Activated CD8-positive, alpha-beta memory T cell treated with anti-CD3 and anti-CD28 coated beads for 1 hour (primary cell): ENCODE measurements around the gene PKNOX2.

Experiments used
- DNase-seq, 2 donors: peaks; one replicate each; pipeline ENCODE4 v3.0.0-alpha.2; 2020; ENCODE audit warnings: low read depth in 1 of 2; ENCODE audit errors: extremely low read depth in 1 of 2

The PKNOX2 gene

GRCh38 chr11:125171974-125172373 lies 7.4 kb downstream of the PKNOX2 start:
- no peak for DNase-seq

GRCh38 chr11:125173027-125173426 lies 8.5 kb downstream of the PKNOX2 start:
- no peak for DNase-seq

- DNase-seq, result no peak
These were observed 9.0 kb downstream of the PKNOX2 start for GRCh38 chr11:125173556-125173955.

DNA sequence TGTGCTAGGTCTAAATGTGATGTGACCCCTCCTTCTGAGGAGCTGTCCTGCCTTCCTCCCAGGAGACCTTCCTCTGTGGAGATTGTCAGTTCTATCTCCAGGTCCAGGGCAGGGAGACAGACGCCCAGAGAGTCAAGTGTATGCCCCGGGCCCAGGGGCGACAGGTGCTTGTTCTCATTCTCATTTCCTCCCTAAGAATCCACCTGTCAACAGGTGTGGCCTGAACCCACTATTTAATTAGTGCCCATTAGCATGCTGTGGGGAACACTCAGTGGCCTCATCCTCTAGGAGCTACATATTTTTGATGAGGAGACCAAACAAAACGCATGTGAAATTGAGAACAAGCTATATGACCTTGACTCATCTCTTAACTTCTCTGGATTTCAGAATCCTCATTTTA lies 9.5 kb downstream of the PKNOX2 start:
- no peak for DNase-seq

GRCh38 chr11:125174686-125175085 lies 10.1 kb downstream of the PKNOX2 start:
- DNase-seq, result no peak

DNA sequence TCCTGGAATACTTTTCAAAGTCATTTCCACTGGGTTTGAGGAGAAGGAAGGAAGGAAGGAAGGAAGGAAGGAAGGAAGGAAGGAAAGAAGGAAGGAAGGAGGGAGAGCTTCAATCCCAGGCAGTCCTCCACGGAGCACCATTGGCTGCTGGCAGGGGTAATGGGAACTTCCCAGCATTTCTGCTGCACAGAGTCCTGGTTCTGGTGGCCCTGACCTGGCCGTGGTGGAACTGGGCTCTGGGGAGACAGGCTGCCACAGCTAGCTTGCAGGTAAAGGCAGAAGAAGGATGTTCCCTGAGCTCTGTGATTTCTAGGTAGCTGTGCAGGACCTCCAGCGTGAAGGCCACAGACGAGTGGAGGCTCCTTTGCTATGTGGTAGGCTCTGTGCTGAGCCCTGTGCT lies 10.6 kb downstream of the PKNOX2 start:
- no peak for DNase-seq

DNA sequence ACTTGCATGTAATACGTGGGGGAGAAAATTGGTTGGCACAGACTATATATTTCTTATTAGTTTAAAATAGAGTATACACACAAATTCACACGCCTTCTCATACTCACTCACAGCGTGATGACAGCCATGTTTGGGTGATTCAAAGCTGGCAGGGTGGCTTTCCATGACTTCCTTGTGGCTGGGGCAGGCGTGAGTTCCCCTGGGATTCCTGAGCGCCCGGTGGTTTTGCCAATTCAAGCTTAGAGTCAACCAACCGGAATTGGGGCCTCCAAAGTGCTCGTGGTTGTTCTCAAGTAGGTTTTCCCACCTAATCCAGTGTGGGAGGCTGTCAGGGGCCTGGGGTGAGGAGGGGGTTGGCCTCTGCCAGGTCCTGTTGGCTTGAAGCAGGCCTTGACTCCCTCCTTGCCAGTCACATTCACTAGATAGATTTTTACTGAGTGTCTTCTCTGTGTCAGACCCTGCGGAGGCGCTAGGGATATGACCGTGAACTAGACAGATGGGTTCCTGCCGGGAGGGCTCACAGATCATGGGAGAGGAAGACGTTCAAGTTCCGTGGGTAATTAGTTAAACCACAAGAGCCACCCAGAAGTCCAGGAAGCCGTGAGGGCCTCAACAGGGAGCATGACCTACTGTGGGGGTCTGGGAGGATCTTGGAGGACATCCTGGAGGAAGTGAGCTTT lies 11.5 kb downstream of the PKNOX2 start:
- DNase-seq, result no peak

DNA sequence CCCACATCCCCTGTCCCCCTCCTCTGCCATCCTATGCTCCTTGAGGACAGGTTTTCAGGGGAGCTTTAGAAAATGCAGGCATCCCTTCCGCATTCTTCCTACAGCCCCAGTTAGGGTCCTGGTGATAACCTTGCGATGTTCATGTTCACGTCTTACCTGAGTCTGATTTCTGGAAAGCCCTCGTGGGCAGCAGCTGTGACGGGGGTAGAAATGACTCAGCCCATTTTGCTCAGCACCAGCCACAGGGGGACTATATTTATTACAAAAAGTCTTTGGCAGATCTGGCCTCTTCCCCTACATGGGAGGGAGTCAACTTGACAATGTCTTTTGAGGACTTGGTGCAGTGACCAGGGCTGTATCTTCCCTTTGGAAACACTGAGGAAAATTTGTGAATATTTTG lies 12.3 kb downstream of the PKNOX2 start:
- DNase-seq, result no peak

GRCh38 chr11:125177543-125177942 lies 13.0 kb downstream of the PKNOX2 start:
- DNase-seq, result no peak

- DNase-seq, result no peak
These were observed 14.8 kb downstream of the PKNOX2 start for GRCh38 chr11:125179346-125179745.

- DNase-seq, result no peak
These were observed 15.3 kb downstream of the PKNOX2 start for GRCh38 chr11:125179895-125180294.

DNA sequence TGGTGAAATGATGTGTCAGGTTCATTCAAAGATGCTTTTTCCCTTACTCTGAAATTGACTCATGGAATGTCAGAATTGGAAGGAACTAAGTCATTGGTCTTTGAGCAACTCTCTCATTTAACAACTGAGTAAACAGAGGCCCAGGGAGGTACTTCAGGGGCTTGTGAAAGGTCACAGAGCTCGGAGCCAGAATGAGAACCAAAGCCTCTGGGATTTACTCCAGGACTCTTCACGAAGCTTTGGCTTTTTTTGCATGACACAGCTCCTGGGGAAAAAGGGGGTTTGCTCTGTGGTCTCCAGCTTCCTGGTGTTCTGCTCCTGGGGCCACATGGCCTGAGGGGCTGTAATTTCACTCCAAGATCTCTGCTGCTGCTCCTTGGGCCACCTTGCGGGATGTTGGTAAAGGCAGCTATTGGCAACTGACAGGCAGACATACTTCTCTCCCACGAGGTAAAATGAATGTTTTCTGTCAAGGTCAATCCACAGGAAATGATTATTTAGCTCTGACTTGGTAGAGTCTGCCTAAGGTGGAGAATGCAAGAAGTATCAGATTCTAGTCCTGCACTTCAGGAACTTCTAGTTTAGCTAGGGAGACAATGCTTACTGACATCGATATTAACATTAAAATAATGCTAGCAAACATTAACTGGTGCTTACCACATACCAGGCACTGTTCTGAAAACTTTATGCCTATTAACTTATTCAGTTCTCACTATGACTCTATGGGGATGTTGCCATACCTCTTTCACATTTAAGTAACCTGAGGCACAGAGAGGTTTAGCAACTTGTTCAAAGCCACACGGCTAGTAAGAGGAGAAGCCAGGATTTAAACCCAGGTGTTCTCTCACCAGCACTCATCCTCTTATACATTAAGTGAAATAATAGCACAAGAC lies 16.1 kb downstream of the PKNOX2 start:
- no peak for DNase-seq

DNA sequence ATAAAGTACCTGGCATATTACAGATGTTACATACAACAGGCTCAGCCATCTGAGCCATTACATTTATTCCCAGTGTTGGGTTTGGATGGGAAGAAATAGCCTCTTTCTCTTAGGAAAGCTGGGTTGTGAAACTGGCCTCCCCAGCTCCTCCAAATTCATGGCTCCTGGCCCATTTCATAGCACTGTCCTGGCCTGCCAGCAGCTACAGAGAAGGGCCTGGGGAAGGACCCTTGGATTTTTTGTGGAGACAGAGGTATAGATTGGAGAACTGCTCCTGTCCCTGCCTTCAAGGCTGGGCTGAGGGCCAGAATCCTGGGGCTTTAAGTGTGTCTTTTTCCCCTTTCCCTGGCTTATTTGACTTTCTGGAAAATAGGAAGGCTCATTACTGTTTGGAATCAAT lies 18.0 kb downstream of the PKNOX2 start:
- DNase-seq, result no peak

DNA sequence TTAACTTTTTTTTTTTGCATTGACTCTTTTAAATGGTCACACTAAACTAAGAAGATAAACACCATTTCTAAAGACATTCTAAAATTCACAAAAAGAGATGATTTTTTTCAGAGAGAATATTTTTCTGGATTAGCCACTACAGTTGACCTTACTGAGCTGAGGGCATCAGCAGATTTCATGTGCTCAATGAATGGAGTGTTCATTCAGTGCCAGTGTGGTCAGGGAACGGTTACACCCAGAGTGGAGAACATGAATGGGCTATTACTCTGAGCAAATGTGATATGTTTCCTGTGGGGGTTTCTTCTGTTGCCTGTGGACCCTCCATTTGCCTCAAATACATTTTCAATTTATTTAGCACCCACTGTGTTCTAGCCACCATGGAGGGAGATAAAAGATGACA lies 19.1 kb downstream of the PKNOX2 start:
- DNase-seq, result no peak

GRCh38 chr11:125188021-125188420 lies 23.5 kb downstream of the PKNOX2 start:
- DNase-seq, result no peak

DNA sequence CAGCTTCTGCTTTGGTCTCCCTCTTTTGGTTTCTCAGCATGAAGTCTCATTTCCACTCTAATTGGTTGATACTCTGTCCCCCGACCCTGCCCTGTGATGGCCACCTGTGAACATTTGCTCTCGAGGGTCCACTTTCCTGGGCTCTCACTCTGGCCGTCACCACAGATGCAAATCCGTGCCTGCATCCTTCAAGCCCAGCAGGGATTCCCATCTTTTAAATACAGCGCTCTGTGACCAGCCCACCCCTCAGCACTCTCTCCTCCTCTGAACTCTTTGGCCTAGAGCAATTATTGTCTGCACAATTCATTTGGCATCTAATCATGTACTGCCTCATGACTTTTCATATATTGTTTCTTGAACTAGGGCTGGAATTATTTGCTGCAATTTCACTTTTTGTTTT lies 26.0 kb downstream of the PKNOX2 start:
- no peak for DNase-seq

GRCh38 chr11:125192183-125192582 lies 27.6 kb downstream of the PKNOX2 start:
- DNase-seq, result no peak

GRCh38 chr11:125192717-125193415 lies 28.3 kb downstream of the PKNOX2 start:
- no peak for DNase-seq

- DNase-seq, result no peak
These were observed 28.8 kb downstream of the PKNOX2 start for GRCh38 chr11:125193416-125193726.

DNA sequence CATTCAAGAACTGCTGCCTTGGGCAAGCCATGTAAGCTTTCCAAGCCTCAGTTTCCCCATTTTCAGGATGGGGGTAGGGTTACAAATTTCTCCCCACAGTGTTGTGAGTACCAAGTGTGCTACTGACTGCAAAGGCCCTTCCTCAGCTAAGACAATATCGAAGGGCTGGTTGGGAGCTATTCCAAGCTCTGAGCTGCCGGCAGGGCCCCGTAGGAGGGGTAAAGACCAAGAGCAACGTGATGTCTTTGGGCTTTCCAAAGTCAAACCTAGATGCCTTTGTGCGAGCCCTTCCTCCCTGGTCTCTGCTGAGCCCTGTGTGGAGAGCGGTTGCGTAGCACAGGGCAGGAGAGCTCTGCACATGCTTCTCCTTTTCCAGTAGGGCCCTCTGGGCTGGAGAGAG lies 29.3 kb downstream of the PKNOX2 start:
- no peak for DNase-seq

DNA sequence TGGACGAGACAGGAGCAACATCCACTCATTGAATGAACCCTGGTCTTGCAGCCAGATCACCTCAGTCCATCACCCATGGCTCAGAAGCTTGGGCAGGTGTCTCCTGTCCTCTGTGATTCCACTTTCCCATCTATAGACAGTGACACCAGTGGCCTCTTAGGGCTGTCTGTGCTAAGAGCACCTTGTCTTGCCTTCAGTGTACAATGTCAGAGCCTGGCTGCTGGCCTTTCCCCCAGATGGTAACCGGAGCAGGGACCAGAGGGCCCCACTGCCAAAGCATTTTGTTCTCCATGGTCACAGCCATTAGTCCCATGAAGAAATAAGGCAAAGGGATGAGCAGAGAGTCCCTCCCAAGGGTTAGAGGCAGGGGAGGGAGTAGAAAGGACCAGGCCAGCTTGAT lies 35.4 kb downstream of the PKNOX2 start:
- no peak for DNase-seq

DNA sequence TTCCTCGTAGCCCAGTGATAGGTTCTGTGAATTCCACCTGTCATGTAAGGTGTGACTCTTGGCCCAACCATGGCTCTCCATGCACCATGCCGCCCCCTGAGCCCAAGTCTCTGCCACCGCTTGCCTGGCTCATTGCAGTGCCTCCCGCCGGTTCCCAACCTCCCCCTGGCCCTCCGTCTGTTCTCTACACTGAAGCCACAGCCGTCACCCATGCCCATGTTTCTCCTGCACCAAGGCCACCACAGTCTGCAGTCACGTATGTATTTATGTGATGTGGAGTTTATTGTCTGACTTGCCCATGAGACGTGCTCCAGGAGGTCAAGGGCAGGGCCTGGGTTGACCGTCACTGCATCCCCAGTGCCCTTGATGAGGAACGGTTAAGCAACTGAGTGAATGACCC lies 35.9 kb downstream of the PKNOX2 start:
- DNase-seq, result no peak
